Thoracic aorta (tissue), 2 donors: Measurements from ENCODE around the gene FSTL4. TPM values are rescaled to one million over a fixed set of nuclear protein-coding genes. Genes with fewer than 3 reads are reported as not detected.

Experiments
- ATAC-seq: fragments of 150-250 bp; one replicate; pipeline ENCODE4 v1.8.0; 2017; ENCODE audit warnings: low read depth; ENCODE audit not compliant: insufficient number of reproducible peaks, low FRiP score
- DNase-seq: peaks from one replicate; pipeline ENCODE4 v3.0.0-alpha.2; 2020; ENCODE audit warnings: low spot score
- H3K27ac ChIP-seq, 2 donors: fragments of 200-600 bp; sonication (generic); 1 replicate in 1 of 2; 2 replicates in 1 of 2; pipeline ENCODE4 v1.5.1; 2016; ENCODE audit warnings: mild to moderate bottlenecking in 2 of 2, moderate library complexity in 2 of 2
- H3K27me3 ChIP-seq: fragments of 200-600 bp; sonication (generic); replicated peaks from 2 replicates; pipeline ENCODE4 v1.6.0; 2016; ENCODE audit warnings: mild to moderate bottlenecking; ENCODE audit not compliant: insufficient read depth
- H3K36me3 ChIP-seq: fragments of 200-600 bp; sonication (generic); one replicate; pipeline ENCODE4 v1.5.1; 2016
- H3K4me1 ChIP-seq, 2 donors: fragments of 200-600 bp; sonication (generic); 1 replicate in 1 of 2; 2 replicates in 1 of 2; pipeline versions ENCODE4 v1.5.1 to v1.6.0; 2016; ENCODE audit warnings: low read depth in 2 of 2, mild to moderate bottlenecking in 1 of 2; ENCODE audit not compliant: control insufficient read depth in 1 of 2
- H3K4me3 ChIP-seq: fragments of 200-600 bp; sonication (generic); 2 replicates; pipeline ENCODE4 v1.5.1; 2016; ENCODE audit warnings: mild to moderate bottlenecking
- H3K9me3 ChIP-seq: fragments of 200-600 bp; sonication (generic); 2 replicates; pipeline ENCODE4 v1.5.1; 2016
- total RNA-seq, 2 donors: library from RNA; depleted of rRNA; stranded (reverse); fragments of >200 nt; gene quantifications; one replicate each; pipeline versions ENCODE4 v1.1.0 to v1.2.3, GENCODE V29; 2016
- TF ChIP-seq, protein P1 (sequence below): fragments of 200-600 bp; sonication (generic); IDR thresholded peaks from one replicate; pipeline ENCODE4 v1.5.1; 2019; ENCODE audit warnings: antibody characterized with exemption

Gene FSTL4
- total RNA-seq, 2 donors from 2014 or later: not detected

DNA sequence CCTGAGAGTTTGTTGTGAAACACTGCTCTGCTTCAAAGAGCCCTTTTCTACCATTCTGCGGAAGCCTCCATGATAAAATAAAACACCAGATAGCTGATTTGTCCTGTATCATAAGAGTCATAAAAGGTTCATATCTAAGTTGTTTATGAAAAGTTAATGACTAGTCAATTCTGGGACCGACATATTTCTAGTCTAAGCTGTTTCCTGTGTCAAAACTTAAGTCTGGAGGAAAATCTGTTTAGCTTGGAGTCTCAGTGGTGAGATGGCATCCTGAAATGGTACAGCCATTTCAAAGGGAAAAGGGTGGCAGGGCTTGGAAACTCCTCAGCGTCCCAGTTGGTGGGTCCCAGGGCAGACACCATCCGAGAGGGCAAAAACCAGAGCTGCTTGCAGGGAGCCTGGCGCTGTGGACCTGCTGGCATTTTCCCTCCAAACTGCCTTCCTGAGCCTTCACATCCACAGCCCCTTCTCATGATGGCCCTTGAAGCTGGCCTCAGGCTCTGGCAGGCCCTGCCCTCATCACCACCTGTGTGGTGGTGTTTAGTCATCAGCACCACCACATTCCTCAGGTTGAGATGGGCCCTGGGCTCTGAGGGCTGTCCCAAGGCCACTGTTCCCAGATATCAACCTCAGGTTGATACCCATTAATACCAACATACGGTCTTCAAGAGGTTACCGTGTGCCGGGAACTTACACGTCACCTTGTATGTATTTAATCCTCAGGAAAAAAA lies 376.5 kb downstream of the FSTL4 start:
- ATAC-seq (no peak), DNase-seq (no peak)
- Histone ChIP-seq H3K4me3 (no peak overlapping the region), H3K27ac (no peak overlapping the region), H3K9me3 (no peaks in the 10 kb centered on the region), H3K4me1 (no peaks in the 10 kb centered on the region), H3K36me3 (no peaks in the 10 kb centered on the region), H3K27me3 (no peaks in the 10 kb centered on the region)
- TF ChIP-seq, protein P1, sequence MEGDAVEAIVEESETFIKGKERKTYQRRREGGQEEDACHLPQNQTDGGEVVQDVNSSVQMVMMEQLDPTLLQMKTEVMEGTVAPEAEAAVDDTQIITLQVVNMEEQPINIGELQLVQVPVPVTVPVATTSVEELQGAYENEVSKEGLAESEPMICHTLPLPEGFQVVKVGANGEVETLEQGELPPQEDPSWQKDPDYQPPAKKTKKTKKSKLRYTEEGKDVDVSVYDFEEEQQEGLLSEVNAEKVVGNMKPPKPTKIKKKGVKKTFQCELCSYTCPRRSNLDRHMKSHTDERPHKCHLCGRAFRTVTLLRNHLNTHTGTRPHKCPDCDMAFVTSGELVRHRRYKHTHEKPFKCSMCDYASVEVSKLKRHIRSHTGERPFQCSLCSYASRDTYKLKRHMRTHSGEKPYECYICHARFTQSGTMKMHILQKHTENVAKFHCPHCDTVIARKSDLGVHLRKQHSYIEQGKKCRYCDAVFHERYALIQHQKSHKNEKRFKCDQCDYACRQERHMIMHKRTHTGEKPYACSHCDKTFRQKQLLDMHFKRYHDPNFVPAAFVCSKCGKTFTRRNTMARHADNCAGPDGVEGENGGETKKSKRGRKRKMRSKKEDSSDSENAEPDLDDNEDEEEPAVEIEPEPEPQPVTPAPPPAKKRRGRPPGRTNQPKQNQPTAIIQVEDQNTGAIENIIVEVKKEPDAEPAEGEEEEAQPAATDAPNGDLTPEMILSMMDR: no peak

DNA sequence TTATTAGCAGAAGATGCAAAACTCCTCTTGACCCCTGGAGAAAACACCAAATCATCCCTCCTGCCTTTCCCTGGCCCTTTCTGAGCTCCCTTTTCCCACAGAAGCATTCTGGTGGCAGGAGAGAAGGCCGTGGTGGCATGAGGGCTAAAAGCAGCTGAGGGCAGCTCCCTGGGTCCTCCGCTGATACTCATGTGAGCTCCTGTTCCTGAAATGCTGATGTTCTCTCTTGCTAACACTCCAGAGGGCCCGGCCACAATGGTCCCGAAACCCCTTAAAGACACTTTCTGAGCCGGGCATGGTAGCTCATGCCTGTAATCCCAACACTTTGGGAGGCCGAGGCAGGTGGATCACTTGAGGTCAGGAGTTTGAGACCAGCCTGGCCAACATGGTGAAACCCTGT lies 377.4 kb downstream of the FSTL4 start:
- H3K36me3 ChIP-seq: no peaks in the 10 kb centered on the region
- H3K9me3 ChIP-seq: no peaks in the 10 kb centered on the region
- ATAC-seq (no peak), DNase-seq (no peak)
- H3K27ac ChIP-seq: no peak overlapping the region
- no peaks in the 10 kb centered on the region for H3K4me1 ChIP-seq
- no peaks in the 10 kb centered on the region for H3K27me3 ChIP-seq
- H3K4me3 ChIP-seq: no peak overlapping the region
- TF ChIP-seq, protein P1: no peak

DNA sequence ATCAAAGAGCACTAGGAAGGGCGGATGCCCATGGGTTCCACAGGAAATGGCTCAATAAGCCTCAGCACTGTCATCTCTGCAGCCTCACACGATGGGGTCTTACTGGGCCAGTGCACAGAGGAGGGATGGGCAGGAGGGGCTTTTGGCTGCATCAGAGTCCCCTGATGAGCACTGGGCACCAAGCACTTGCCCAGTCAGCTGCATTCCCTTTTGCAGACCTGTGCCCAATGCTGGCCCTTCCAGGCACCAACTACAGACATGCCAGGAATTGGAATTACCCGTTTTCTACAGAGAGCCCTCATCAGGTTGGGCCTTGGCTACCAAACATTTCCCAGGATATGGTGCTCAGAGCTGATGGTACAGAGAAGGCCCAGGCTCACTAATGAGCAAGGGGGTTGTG lies 378.1 kb downstream of the FSTL4 start:
- H3K4me1 ChIP-seq: no peaks in the 10 kb centered on the region
- no peaks in the 10 kb centered on the region for H3K36me3 ChIP-seq
- H3K9me3 ChIP-seq: no peaks in the 10 kb centered on the region
- DNase-seq (no peak), ATAC-seq (no peak)
- H3K4me3 ChIP-seq: no peak overlapping the region
- H3K27ac ChIP-seq: no peak overlapping the region
- TF ChIP-seq, protein P1: no peak
- no peaks in the 10 kb centered on the region for H3K27me3 ChIP-seq

DNA sequence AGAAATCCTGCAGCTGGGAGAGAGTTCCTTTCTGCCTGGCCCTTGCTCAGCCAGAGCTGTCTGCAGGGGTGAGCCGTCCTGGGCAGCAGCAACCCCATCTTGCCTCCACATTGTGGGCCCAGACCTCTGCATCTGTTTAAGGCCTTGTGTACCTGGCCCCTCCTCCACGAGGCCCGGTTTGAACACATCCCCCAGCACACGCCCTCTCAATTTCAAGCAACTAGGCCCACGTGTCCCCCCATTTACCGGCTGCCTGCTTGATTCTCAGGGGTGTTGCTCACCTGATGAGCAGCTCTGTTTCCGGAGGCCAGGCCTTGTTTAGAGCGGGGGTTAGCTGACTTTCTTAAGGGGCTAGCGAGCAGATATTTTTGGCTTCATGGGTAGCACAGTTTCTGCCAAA lies 378.7 kb downstream of the FSTL4 start:
- H3K36me3 ChIP-seq: no peaks in the 10 kb centered on the region
- no peak for DNase-seq

DNA sequence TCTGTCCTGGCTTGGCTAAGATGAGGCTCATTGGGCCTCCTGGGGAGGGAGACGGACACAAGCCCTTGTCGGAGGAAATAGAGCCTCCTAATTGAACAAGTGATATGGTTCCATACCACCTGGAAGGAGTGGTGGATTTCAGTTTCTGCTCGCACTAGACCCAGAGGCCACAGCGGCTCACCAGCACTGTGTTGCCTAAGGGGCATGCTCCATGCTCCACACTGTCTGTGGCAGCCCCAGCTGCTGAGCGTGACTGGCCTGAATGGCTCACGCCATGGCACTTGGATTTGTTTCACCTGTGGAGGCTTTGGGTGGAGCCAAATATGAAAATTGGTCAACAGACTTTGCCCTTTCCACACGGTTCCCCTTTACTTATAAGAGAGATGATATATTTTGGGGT lies 379.4 kb downstream of the FSTL4 start:
- ATAC-seq (no peak), DNase-seq (no peak)
- H3K27ac ChIP-seq: no peak overlapping the region

More for the DNA sequence above, 378.7 kb downstream of the FSTL4 start:
- Histone ChIP-seq H3K9me3 (no peaks in the 10 kb centered on the region), H3K27ac (no peak overlapping the region), H3K27me3 (no peaks in the 10 kb centered on the region), H3K4me3 (no peak overlapping the region), H3K4me1 (no peaks in the 10 kb centered on the region)
- TF ChIP-seq, protein P1: no peak
- no peak for ATAC-seq

More for the DNA sequence above, 379.4 kb downstream of the FSTL4 start:
- H3K36me3 ChIP-seq: no peaks in the 10 kb centered on the region
- no peak overlapping the region for H3K4me3 ChIP-seq
- H3K27me3 ChIP-seq: no peaks in the 10 kb centered on the region
- TF ChIP-seq, protein P1: no peak
- no peaks in the 10 kb centered on the region for H3K4me1 ChIP-seq
- H3K9me3 ChIP-seq: no peaks in the 10 kb centered on the region
